Measurements from ENCODE around the gene TBPL1. TPM values are rescaled to one million over a fixed set of nuclear protein-coding genes. Genes with fewer than 3 reads are reported as not detected.

Gene TBPL1
- total RNA-seq, 4 donors from 2014 or later: 4.8 to 10.0 (median 4.9) TPM; not detected in 1

- intact Hi-C loops (cut with DNase I; ENCODE audit: low total_unique reads): no loop called here
- in situ Hi-C loops (cut with MboI; ENCODE audit: low pct_ligation_motif_present in 1 of 4, low pct_unique_long_range_greater_than_20kb in 1 of 4, low sequenced_read_pairs in 3 of 4): no loop called here
- no peak overlapping the region for H3K27ac ChIP-seq
These were observed 63.5 kb downstream of the TBPL1 start for GRCh38 chr6:134016558-134016814.

GRCh38 chr6:134020071-134020470 lies 67.0 kb downstream of the TBPL1 start:
- Histone ChIP-seq H3K9me3 (no peaks in the 10 kb centered on the region), H3K27me3 (no peaks in the 10 kb centered on the region), H3K4me1 (peaks cover 0 to 16% (median 11%) of the 10 kb centered on the region in 4 donors), H3K4me3 (no peak overlapping the region), H3K27ac (peak overlapping the region in 2 of 4 donors; percentile 38 to 51), H3K36me3 (no peaks in the 10 kb centered on the region)
- TF ChIP-seq, protein P1, sequence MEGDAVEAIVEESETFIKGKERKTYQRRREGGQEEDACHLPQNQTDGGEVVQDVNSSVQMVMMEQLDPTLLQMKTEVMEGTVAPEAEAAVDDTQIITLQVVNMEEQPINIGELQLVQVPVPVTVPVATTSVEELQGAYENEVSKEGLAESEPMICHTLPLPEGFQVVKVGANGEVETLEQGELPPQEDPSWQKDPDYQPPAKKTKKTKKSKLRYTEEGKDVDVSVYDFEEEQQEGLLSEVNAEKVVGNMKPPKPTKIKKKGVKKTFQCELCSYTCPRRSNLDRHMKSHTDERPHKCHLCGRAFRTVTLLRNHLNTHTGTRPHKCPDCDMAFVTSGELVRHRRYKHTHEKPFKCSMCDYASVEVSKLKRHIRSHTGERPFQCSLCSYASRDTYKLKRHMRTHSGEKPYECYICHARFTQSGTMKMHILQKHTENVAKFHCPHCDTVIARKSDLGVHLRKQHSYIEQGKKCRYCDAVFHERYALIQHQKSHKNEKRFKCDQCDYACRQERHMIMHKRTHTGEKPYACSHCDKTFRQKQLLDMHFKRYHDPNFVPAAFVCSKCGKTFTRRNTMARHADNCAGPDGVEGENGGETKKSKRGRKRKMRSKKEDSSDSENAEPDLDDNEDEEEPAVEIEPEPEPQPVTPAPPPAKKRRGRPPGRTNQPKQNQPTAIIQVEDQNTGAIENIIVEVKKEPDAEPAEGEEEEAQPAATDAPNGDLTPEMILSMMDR (IDR thresholded peaks at IDR 0.05): no peak
- TF ChIP-seq EP300 (IDR thresholded peaks at IDR 0.05; ENCODE audit: low read depth) (no peak), POLR2AphosphoS5 (IDR thresholded peaks at IDR 0.05) (no peak), POLR2A (IDR thresholded peaks at IDR 0.05) (no peak)
- no peak for DNase-seq
- in situ Hi-C loops (cut with MboI; ENCODE audit: low pct_ligation_motif_present in 1 of 4, low pct_unique_long_range_greater_than_20kb in 1 of 4, low sequenced_read_pairs in 3 of 4): no loop called here
- 73 to 89% methylated on average over 1 of the region's 1 CpG for WGBS, 2 donors (ENCODE audit: low coverage in 1 of 2)
- intact Hi-C loops (cut with DNase I; ENCODE audit: low total_unique reads): no loop called here

More at GRCh38 chr6:134016558-134016814, 63.5 kb downstream of the TBPL1 start:
- Histone ChIP-seq H3K36me3 (no peaks in the 10 kb centered on the region), H3K4me3 (no peak overlapping the region), H3K27me3 (no peaks in the 10 kb centered on the region), H3K4me1 (peaks cover 0 to 16% (median 11%) of the 10 kb centered on the region in 4 donors), H3K9me3 (no peaks in the 10 kb centered on the region)
- DNase-seq: no peak
- no peak for TF ChIP-seq POLR2A (IDR thresholded peaks at IDR 0.05)
- TF ChIP-seq EP300 (IDR thresholded peaks at IDR 0.05; ENCODE audit: low read depth): no peak
- TF ChIP-seq POLR2AphosphoS5 (IDR thresholded peaks at IDR 0.05): no peak

- Histone ChIP-seq H3K4me3 (no peak overlapping the region), H3K4me1 (peaks cover 0 to 14% (median 11%) of the 10 kb centered on the region in 4 donors), H3K9me3 (no peaks in the 10 kb centered on the region), H3K36me3 (no peaks in the 10 kb centered on the region), H3K27ac (peak overlapping the region in 2 of 4 donors; percentile 38 to 51), H3K27me3 (no peaks in the 10 kb centered on the region)
- TF ChIP-seq EP300 (IDR thresholded peaks at IDR 0.05; ENCODE audit: low read depth) (no peak), POLR2A (IDR thresholded peaks at IDR 0.05) (no peak), POLR2AphosphoS5 (IDR thresholded peaks at IDR 0.05) (no peak)
- TF ChIP-seq, protein P1 (IDR thresholded peaks at IDR 0.05): no peak
- intact Hi-C loops (cut with DNase I; ENCODE audit: low total_unique reads): no loop called here
- in situ Hi-C loops (cut with MboI; ENCODE audit: low pct_ligation_motif_present in 1 of 4, low pct_unique_long_range_greater_than_20kb in 1 of 4, low sequenced_read_pairs in 3 of 4): no loop called here
- 40 to 41% methylated on average over 4 of the region's 4 CpGs for WGBS, 2 donors (ENCODE audit: low coverage in 1 of 2)
- DNase-seq: no peak
These were observed 67.5 kb downstream of the TBPL1 start for GRCh38 chr6:134020543-134020942.

DNA sequence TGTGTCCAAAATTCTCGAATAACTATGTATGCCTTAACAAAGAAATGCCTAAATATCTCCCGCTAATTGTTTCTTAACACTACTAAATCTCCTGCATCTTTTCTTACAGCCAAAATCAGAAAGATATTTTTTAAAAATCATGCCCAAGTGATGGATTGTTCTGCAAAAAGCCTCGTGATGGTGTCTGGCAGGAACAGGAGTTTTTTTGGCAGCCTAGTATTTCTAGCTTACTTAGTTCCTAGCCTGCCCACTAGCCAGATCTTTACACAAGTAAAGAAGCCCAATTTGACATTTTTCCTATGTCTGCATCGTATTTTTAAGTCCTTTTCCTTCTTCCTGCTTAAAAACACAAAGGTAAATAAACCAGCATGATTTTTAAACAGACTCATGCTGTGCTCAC lies 67.9 kb downstream of the TBPL1 start:
- TF ChIP-seq, protein P1 (IDR thresholded peaks at IDR 0.05): no peak
- TF ChIP-seq POLR2AphosphoS5 (IDR thresholded peaks at IDR 0.05): no peak
- no peak for TF ChIP-seq POLR2A (IDR thresholded peaks at IDR 0.05)
- TF ChIP-seq EP300 (IDR thresholded peaks at IDR 0.05; ENCODE audit: low read depth): no peak

More for the DNA sequence above, 67.9 kb downstream of the TBPL1 start:
- H3K27me3 ChIP-seq: no peaks in the 10 kb centered on the region
- DNase-seq: no peak
- H3K27ac ChIP-seq: peak overlapping the region in 2 of 4 donors; percentile 38 to 51
- peaks cover 0 to 12% (median 10%) of the 10 kb centered on the region in 4 donors for H3K4me1 ChIP-seq
- WGBS, 2 donors (ENCODE audit: low coverage in 1 of 2): 45 to 62% methylated on average over 4 of the region's 4 CpGs
- intact Hi-C loops (cut with DNase I; ENCODE audit: low total_unique reads) (no loop called here), in situ Hi-C loops (cut with MboI; ENCODE audit: low pct_ligation_motif_present in 1 of 4, low pct_unique_long_range_greater_than_20kb in 1 of 4, low sequenced_read_pairs in 3 of 4) (no loop called here)
- no peaks in the 10 kb centered on the region for H3K9me3 ChIP-seq
- H3K36me3 ChIP-seq: no peaks in the 10 kb centered on the region
- H3K4me3 ChIP-seq: no peak overlapping the region

Measured in transverse colon (tissue), 4 donors.